PC-3 (cell line): ENCODE data around the gene NELFA. TPM values are rescaled to one million over a fixed set of nuclear protein-coding genes. Genes with fewer than 3 reads are reported as not detected.

ENCODE experiments used
- ATAC-seq: fragments of 200-7000 bp; cut with Tn5 transposase; 2 replicates; pipeline ENCODE4 v1.9.1; 2020; ENCODE audit warnings: mild to moderate bottlenecking, moderate library complexity
- BruUV-seq: library from RNA; stranded (reverse); fragments of 400-500 nt; replicated peaks from 2 replicates; lab custom pipeline; 2021; lab: Mats Ljungman, UMichigan
- CTCF ChIA-PET: fragments of 300-600 bp; sonication (Branson Sonifier 250); formaldehyde crosslinking; loops from one replicate; lab custom pipeline; 2022; ENCODE audit warnings: antibody characterized with exemption; lab: Charles Lee
- POLR2A ChIA-PET: fragments of 300-600 bp; sonication (Branson Sonifier 250); formaldehyde crosslinking; loops from one replicate; lab custom pipeline; 2022; ENCODE audit warnings: antibody characterized with exemption; ENCODE audit not compliant: unreplicated experiment; lab: Charles Lee
- DNase-seq: peaks from one replicate; pipeline ENCODE4 v3.0.0-alpha.2; 2015
- H2AFZ ChIP-seq: fragments of 300-600 bp; sonication (generic); 2 replicates; pipeline ENCODE4 v1.6.0; 2016; ENCODE audit warnings: antibody characterized with exemption, low read length
- H3F3A ChIP-seq: fragments of 300-600 bp; sonication (generic); one replicate; pipeline ENCODE4 v1.6.0; 2017; ENCODE audit warnings: antibody characterized with exemption, low read length, control low read depth, mild to moderate bottlenecking; ENCODE audit not compliant: unreplicated experiment
- H3K27ac ChIP-seq: fragments of 300-600 bp; sonication (generic); 2 replicates; pipeline ENCODE4 v1.5.1; 2016; ENCODE audit warnings: mild to moderate bottlenecking, low read length
- H3K27me3 ChIP-seq: fragments of 300-600 bp; sonication (generic); 2 replicates; pipeline ENCODE4 v1.6.1; 2016; ENCODE audit warnings: low read length, mixed read lengths
- H3K36me3 ChIP-seq: fragments of 300-600 bp; sonication (generic); 2 replicates; pipeline ENCODE4 v1.6.1; 2016; ENCODE audit warnings: low read depth, mixed run types, low read length, mixed read lengths
- H3K4me1 ChIP-seq: fragments of 300-600 bp; sonication (generic); 2 replicates; pipeline ENCODE4 v1.5.1; 2016; ENCODE audit warnings: low read length; ENCODE audit not compliant: insufficient read depth
- H3K4me2 ChIP-seq: fragments of 300-600 bp; sonication (generic); 2 replicates; pipeline ENCODE4 v1.6.0; 2016; ENCODE audit warnings: low read length
- H3K4me3 ChIP-seq: fragments of 300-600 bp; sonication (generic); 2 replicates; pipeline ENCODE4 v1.5.1; 2016; ENCODE audit warnings: mild to moderate bottlenecking, low read length, mixed read lengths
- H3K79me2 ChIP-seq: fragments of 300-600 bp; sonication (generic); 2 replicates; pipeline ENCODE4 v1.6.1; 2017; ENCODE audit warnings: low read length, mixed read lengths
- H3K9ac ChIP-seq: fragments of 300-600 bp; sonication (generic); 2 replicates; pipeline ENCODE4 v1.6.0; 2016; ENCODE audit warnings: mild to moderate bottlenecking, low read length
- H3K9me2 ChIP-seq: fragments of 300-600 bp; sonication (generic); replicated peaks from 2 replicates; pipeline ENCODE4 v1.6.1; 2016; ENCODE audit warnings: mixed run types, low read length, mixed read lengths
- H3K9me3 ChIP-seq: fragments of 300-600 bp; sonication (generic); 2 replicates; pipeline ENCODE4 v1.6.1; 2016; ENCODE audit warnings: low read length, mixed read lengths
- H4K20me1 ChIP-seq: fragments of 300-600 bp; sonication (generic); 2 replicates; pipeline ENCODE4 v1.6.1; 2016; ENCODE audit warnings: low read length, mixed read lengths
- CTCF ChIP-seq: fragments of 300-600 bp; sonication (generic); conservative IDR thresholded peaks from 2 replicates; pipeline ENCODE4 v1.5.1; 2017; ENCODE audit warnings: antibody characterized with exemption, low read depth, mild to moderate bottlenecking, low read length
- EZH2 ChIP-seq: fragments of 300-600 bp; sonication (generic); IDR thresholded peaks from one replicate; pipeline ENCODE4 v1.6.1; 2017; ENCODE audit warnings: antibody characterized with exemption, mild to moderate bottlenecking, low read length; ENCODE audit not compliant: unreplicated experiment
- EZH2phosphoT487 ChIP-seq: fragments of 300-600 bp; sonication (generic); IDR thresholded peaks from 2 replicates; pipeline ENCODE4 v1.6.1; 2018; ENCODE audit warnings: mild to moderate bottlenecking, antibody characterized with exemption, low read length, borderline replicate concordance
- intact Hi-C: fragments of 100-400 bp; cut with micrococcal nuclease; formaldehyde crosslinking; loops from 2 replicates; pipeline ENCODE4 v1.9.0; 2023
- total RNA-seq: library from RNA; depleted of rRNA; stranded (reverse); fragments of >200 nt; gene quantifications from 2 replicates; pipeline ENCODE4 v1.2.3, GENCODE V29; 2014

The NELFA gene
- total RNA-seq, 1 experiment from 2014 or later, result 30.0 TPM

GRCh38 chr4:2042947-2043395, 34.2 kb upstream of the NELFA start:
- H3K4me1 ChIP-seq, result peaks cover 7% of the 10 kb centered on the region; the same call in 1 of the 2 replicates
- BruUV-seq, result no TSS peak
- no peak for ATAC-seq
- intact Hi-C loops, result no loop called here
- ChIA-PET CTCF (no interaction called here), POLR2A (interaction anchor here (0.5 kb wide), 1 partner anchor 42 kb away, joined by 3 read pairs; no protein-coding TSS in a partner anchor)
- no peaks in the 10 kb centered on the region for H4K20me1 ChIP-seq
- no peak overlapping the region for H3K27ac ChIP-seq
- peaks cover 4% of the 10 kb centered on the region; the same call in 1 of the 2 replicates for H3K79me2 ChIP-seq
- H3F3A ChIP-seq, result no peaks in the 10 kb centered on the region
- H2AFZ ChIP-seq, result no peak overlapping the region
- TF ChIP-seq EZH2, result no peak
- no peak for TF ChIP-seq CTCF
- TF ChIP-seq EZH2phosphoT487, result no peak
- H3K36me3 ChIP-seq, result no peaks in the 10 kb centered on the region
- no peaks in the 10 kb centered on the region for H3K27me3 ChIP-seq
- peak overlapping the region; percentile 74 for H3K4me2 ChIP-seq
- peak overlapping the region; percentile 63 for H3K4me3 ChIP-seq
- DNase-seq, result no peak
- no peaks in the 10 kb centered on the region for H3K9me3 ChIP-seq
- H3K9ac ChIP-seq, result no peak overlapping the region
- H3K9me2 ChIP-seq, result no peaks in the 10 kb centered on the region

DNA sequence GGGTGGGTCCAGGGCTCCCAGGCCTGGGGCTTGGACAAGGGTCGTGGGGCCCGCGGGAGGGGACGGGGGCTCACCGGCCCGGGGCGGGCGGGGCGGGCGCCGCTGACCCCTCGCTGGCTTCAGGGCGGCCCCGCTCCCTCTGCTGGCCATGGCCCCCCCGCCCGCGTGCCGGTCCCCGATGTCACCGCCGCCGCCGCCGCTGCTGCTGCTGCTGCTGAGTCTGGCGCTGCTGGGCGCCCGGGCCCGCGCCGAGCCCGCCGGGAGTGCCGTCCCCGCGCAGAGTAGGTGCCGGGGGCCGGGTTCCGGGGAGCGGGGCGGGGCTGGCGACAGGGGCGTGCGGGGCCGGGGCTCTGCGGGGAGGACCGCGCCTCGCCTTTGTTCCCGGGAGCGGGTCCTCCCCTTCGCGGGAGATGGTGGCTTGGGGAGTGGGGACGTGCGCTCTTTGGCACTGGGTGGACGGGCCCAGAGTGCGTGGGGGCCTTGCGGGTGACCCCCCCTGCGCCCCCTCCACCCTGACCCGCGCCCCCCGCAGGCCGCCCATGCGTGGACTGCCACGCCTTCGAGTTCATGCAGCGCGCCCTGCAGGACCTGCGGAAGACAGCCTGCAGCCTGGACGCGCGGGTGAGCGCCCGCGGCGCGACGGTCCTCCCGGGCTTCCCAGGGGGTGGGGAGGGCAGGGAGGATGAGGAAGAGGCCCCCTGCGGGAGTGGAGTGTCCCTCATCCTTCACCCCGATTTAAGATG, 33.6 kb upstream of the NELFA start:
- H3K4me2 ChIP-seq, result peak overlapping the region; percentile 81
- H3K9me2 ChIP-seq, result no peaks in the 10 kb centered on the region
- H3F3A ChIP-seq, result no peaks in the 10 kb centered on the region
- no TSS peak for BruUV-seq
- no peaks in the 10 kb centered on the region for H4K20me1 ChIP-seq
- H3K36me3 ChIP-seq, result no peaks in the 10 kb centered on the region
- H3K27ac ChIP-seq, result no peak overlapping the region
- no peaks in the 10 kb centered on the region for H3K27me3 ChIP-seq
- H3K9me3 ChIP-seq, result no peaks in the 10 kb centered on the region
- intact Hi-C loops, result no loop called here
- H3K4me1 ChIP-seq, result peaks cover 7% of the 10 kb centered on the region; the same call in 1 of the 2 replicates
- 0 out of 2 replicates have a peak, but pooled peaks have one; percentile 10 for TF ChIP-seq CTCF
- TF ChIP-seq EZH2phosphoT487, result no peak
- TF ChIP-seq EZH2, result no peak
- ChIA-PET POLR2A (interaction anchor here (0.5 kb wide), 1 partner anchor 41 kb away, joined by 3 read pairs; no protein-coding TSS in a partner anchor), CTCF (no interaction called here)
- peak overlapping the region; percentile 76 for H3K4me3 ChIP-seq
- H2AFZ ChIP-seq, result 0 out of 2 replicates have a peak overlapping the region, but pooled peaks have one; percentile 84
- H3K79me2 ChIP-seq, result peaks cover 4% of the 10 kb centered on the region; the same call in 1 of the 2 replicates
- DNase-seq (no peak), ATAC-seq (peak; percentile 29)
- H3K9ac ChIP-seq, result 0 out of 2 replicates have a peak overlapping the region, but pooled peaks have one; percentile 10
